HEK293 (cell line): ENCODE results near the gene ACSL3.

Experiments
- ZNF433 ChIP-seq: fragments of 450-650 bp; formaldehyde crosslinking; IDR thresholded peaks from 2 replicates; pipeline ENCODE4 v1.5.1; 2016; ENCODE audit warnings: missing biosample characterization, missing genetic modification characterization, low read depth
- TF ChIP-seq, protein P1 (sequence below): fragments of 450-650 bp; formaldehyde crosslinking; IDR thresholded peaks from 2 replicates; pipeline ENCODE4 v1.5.1; 2016; ENCODE audit warnings: missing biosample characterization, missing genetic modification characterization

DNA sequence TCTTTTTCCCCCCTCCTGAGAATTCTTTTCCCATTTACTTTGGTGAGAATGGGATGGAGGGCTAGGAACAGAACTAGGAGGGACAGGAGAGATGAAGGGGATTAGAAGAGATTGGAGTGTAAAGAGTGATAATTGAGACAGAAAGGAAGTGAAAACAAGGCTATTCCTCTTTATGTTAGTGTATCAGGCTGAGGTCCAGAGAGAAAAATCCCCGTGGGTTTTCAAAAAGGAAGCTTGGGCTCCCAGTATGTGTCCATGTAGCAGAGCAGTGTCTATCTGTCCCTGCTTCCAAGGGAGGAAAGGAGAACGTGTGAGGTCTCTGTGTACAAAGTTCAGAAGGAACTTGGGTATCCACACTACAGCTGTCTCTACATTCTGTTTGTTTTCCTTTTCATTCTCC, 131.3 kb downstream of the ACSL3 start:
- TF ChIP-seq, protein P1, sequence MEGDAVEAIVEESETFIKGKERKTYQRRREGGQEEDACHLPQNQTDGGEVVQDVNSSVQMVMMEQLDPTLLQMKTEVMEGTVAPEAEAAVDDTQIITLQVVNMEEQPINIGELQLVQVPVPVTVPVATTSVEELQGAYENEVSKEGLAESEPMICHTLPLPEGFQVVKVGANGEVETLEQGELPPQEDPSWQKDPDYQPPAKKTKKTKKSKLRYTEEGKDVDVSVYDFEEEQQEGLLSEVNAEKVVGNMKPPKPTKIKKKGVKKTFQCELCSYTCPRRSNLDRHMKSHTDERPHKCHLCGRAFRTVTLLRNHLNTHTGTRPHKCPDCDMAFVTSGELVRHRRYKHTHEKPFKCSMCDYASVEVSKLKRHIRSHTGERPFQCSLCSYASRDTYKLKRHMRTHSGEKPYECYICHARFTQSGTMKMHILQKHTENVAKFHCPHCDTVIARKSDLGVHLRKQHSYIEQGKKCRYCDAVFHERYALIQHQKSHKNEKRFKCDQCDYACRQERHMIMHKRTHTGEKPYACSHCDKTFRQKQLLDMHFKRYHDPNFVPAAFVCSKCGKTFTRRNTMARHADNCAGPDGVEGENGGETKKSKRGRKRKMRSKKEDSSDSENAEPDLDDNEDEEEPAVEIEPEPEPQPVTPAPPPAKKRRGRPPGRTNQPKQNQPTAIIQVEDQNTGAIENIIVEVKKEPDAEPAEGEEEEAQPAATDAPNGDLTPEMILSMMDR = no peak
- no peak for TF ChIP-seq ZNF433
